K562 (cell line): ENCODE results near the gene NEU3. TPM values are rescaled to one million over a fixed set of nuclear protein-coding genes. Genes with fewer than 3 reads are reported as not detected.

Source experiments
- ATAC-seq: fragments of 200-7000 bp; cut with Tn5 transposase; 3 replicates; pipeline ENCODE4 v1.9.1; 2020; ENCODE audit warnings: moderate library complexity
- BruUV-seq: library from RNA; stranded (reverse); fragments of 400-500 nt; replicated peaks from 2 replicates; lab custom pipeline; 2021; lab: Mats Ljungman, UMichigan
- CTCF ChIA-PET: fragments of 300-600 bp; formaldehyde crosslinking; extraction: SDS; loops from one replicate; lab custom pipeline; 2021; ENCODE audit warnings: low intra/inter-chr PET ratio; lab: Yijun Ruan, JAX
- POLR2A ChIA-PET: fragments of 300-600, 350-650 bp; sonication (Branson Sonifier 250); formaldehyde crosslinking; extraction: SDS; loops from one replicate; lab custom pipeline; 2021; ENCODE audit warnings: antibody characterized with exemption, inconsistent platforms; lab: Yijun Ruan, JAX
- DNase-seq, 4 experiments: peaks; one replicate each; pipeline versions ENCODE4 v3.0.0 to v3.0.0-alpha.2; 2011 to 2018; ENCODE audit warnings: low spot score in 3 of 4, mixed read lengths in 3 of 4; ENCODE audit errors: extremely low read depth in 1 of 4
- FAIRE-seq: peaks from 2 replicates; lab custom pipeline; 2011; peaks lifted over from hg19 to GRCh38; lab: Jason Lieb, UNC
- H2AFZ ChIP-seq: 2 replicates; pipeline ENCODE4 v1.6.0; 2011; ENCODE audit warnings: low read depth, low read length, control low read depth, inconsistent platforms
- H3K27ac ChIP-seq: fragments of 200-600 bp; 3 replicates; pipeline ENCODE4 v1.8.0; 2011; ENCODE audit warnings: low read depth, mild to moderate bottlenecking, control low read depth, inconsistent platforms, low read length, moderate library complexity, mixed read lengths; ENCODE audit errors: extremely low read depth
- H3K27me3 ChIP-seq, 2 experiments: fragments of 300-600 bp in 1 of 2; 2 replicates in 1 of 2; 3 replicates in 1 of 2; pipeline versions ENCODE4 v1.6.0 to v1.8.0; 2011; ENCODE audit warnings: inconsistent platforms in 2 of 2, low read length in 2 of 2, mild to moderate bottlenecking in 1 of 2, mixed read lengths in 1 of 2, moderate library complexity in 1 of 2; ENCODE audit not compliant: control insufficient read depth in 2 of 2, insufficient read depth in 2 of 2
- H3K36me3 ChIP-seq: fragments of 300-600 bp; 3 replicates; pipeline ENCODE4 v1.8.0; 2011; ENCODE audit warnings: mild to moderate bottlenecking, low read length, inconsistent platforms; ENCODE audit not compliant: control insufficient read depth, insufficient read depth
- H3K4me1 ChIP-seq, 2 experiments: fragments of 200-600 bp in 1 of 2; replicated peaks in 1 of 2; 2 replicates in 1 of 2; 3 replicates in 1 of 2; pipeline versions ENCODE4 v1.5.1 to v1.8.0; 2011; ENCODE audit warnings: inconsistent platforms in 2 of 2, low read length in 2 of 2, mild to moderate bottlenecking in 1 of 2, mixed read lengths in 1 of 2, moderate library complexity in 1 of 2; ENCODE audit not compliant: control insufficient read depth in 2 of 2, insufficient read depth in 2 of 2
- H3K4me2 ChIP-seq: 2 replicates; pipeline ENCODE4 v1.6.1; 2011; ENCODE audit warnings: low read length, control low read depth, inconsistent platforms, mixed read lengths; ENCODE audit not compliant: insufficient read depth
- H3K4me3 ChIP-seq: fragments of 200-600 bp; sonication (generic), shearing (Covaris generic); 2 replicates; pipeline ENCODE4 v1.5.1; 2016; ENCODE audit warnings: control low read depth, inconsistent platforms
- H3K79me2 ChIP-seq: fragments of 200-600 bp; 3 replicates; pipeline ENCODE4 v1.8.0; 2011; ENCODE audit warnings: low read length, inconsistent platforms; ENCODE audit not compliant: control insufficient read depth, insufficient read depth
- H3K9ac ChIP-seq, 2 experiments: 2 replicates each; pipeline versions ENCODE4 v1.6.0 to v1.6.1; 2011; ENCODE audit warnings: low read depth in 2 of 2, low read length in 2 of 2, control low read depth in 1 of 2, inconsistent platforms in 1 of 2, mild to moderate bottlenecking in 1 of 2, mixed read lengths in 1 of 2; ENCODE audit not compliant: insufficient read depth in 1 of 2
- H3K9me1 ChIP-seq: one replicate; pipeline ENCODE4 v1.6.0; 2011; ENCODE audit warnings: inconsistent platforms, mild to moderate bottlenecking, low read length, moderate library complexity; ENCODE audit not compliant: control insufficient read depth, insufficient read depth
- H3K9me3 ChIP-seq: replicated peaks from 2 replicates; pipeline ENCODE4 v1.5.1; 2011; ENCODE audit warnings: low read depth, low read length, inconsistent platforms; ENCODE audit not compliant: control insufficient read depth, insufficient read depth
- H4K20me1 ChIP-seq: replicated peaks from 2 replicates; pipeline ENCODE4 v1.6.1; 2011; ENCODE audit warnings: low read length, inconsistent platforms, mixed read lengths; ENCODE audit not compliant: control insufficient read depth, insufficient read depth
- ARNT ChIP-seq, 2 experiments: fragments of 450-650 bp; IDR thresholded peaks; 2 replicates each; pipeline ENCODE4 v1.6.1; 2016; ENCODE audit warnings: mild to moderate bottlenecking in 1 of 2
- CHD2 ChIP-seq: IDR thresholded peaks from 2 replicates; pipeline ENCODE4 v1.6.1; 2011; ENCODE audit warnings: low read depth, low read length
- HDAC2 ChIP-seq: fragments of 450-650 bp; IDR thresholded peaks from 2 replicates; pipeline ENCODE4 v1.6.1; 2016; ENCODE audit warnings: mild to moderate bottlenecking
- HMG20B ChIP-seq: fragments of 250-450 bp; sonication (Bioruptor Pico); IDR thresholded peaks from 2 replicates; pipeline ENCODE4 v1.5.0; 2021; ENCODE audit warnings: mild to moderate bottlenecking
- SMC3 ChIP-seq: conservative IDR thresholded peaks from 2 replicates; pipeline ENCODE4 v1.6.1; 2011; ENCODE audit warnings: low read depth, low read length, improper control_type of control experiment; ENCODE audit not compliant: insufficient read depth
- TAF7 ChIP-seq: fragments of 450-650 bp; IDR thresholded peaks from 2 replicates; pipeline ENCODE4 v1.6.1; 2016; ENCODE audit warnings: missing genetic modification characterization, missing compliant biosample characterization
- TCFL5 ChIP-seq: fragments of 250-450 bp; sonication (Bioruptor Pico); conservative IDR thresholded peaks from 2 replicates; pipeline ENCODE4 v1.6.1; 2021; ENCODE audit warnings: mild to moderate bottlenecking, moderate library complexity, matching md5 sums
- ZBTB7A ChIP-seq: IDR thresholded peaks from 2 replicates; pipeline ENCODE4 v1.6.1; 2011; ENCODE audit warnings: low read depth, mild to moderate bottlenecking, low read length, moderate library complexity, borderline replicate concordance; ENCODE audit not compliant: control insufficient read depth
- ZNF3 ChIP-seq: fragments of 250-450 bp; sonication (Bioruptor Pico); IDR thresholded peaks from 2 replicates; pipeline ENCODE4 v1.5.0; 2021; ENCODE audit warnings: mild to moderate bottlenecking, moderate library complexity
- ZNF384 ChIP-seq: IDR thresholded peaks from 2 replicates; pipeline ENCODE4 v1.6.1; 2012; ENCODE audit warnings: low read depth, low read length, improper control_type of control experiment
- ZNF431 ChIP-seq: sonication (generic); formaldehyde crosslinking; IDR thresholded peaks from 2 replicates; pipeline ENCODE4 v1.8.0; 2022; ENCODE audit warnings: mild to moderate bottlenecking, missing genetic modification reagents
- WGBS: fragments of 100-300 bp; shearing (Covaris generic); methylation state at CpG from one replicate; pipeline ENCODE4 v1.1.6; 2016; ENCODE audit warnings: low coverage, mixed read lengths; ENCODE audit not compliant: insufficient coverage; ENCODE audit errors: missing lambda C conversion rate; 5-methylcytosine and 5-hydroxymethylcytosine counted together
- in situ Hi-C: fragments of 300-500 bp; cut with MboI; formaldehyde crosslinking; loops from 4 replicates; pipeline ENCODE4 v1.15.0; 2018; ENCODE audit warnings: inconsistent platforms, mixed read lengths
- intact Hi-C: fragments of 100-400 bp; cut with micrococcal nuclease; formaldehyde crosslinking; loops from 2 replicates; pipeline ENCODE4 v1.14.2; 2022
- polyA plus RNA-seq, 8 experiments: library from polyadenylated mRNA; depleted of rRNA in 4 of 8; stranded (reverse) in 5 of 8; unstranded in 3 of 8; fragments of >200 nt; fragmentation: Nextera tagmentation in 2 of 8; fragmentation: Illumina TruSeq in 1 of 8; extraction: Ambion mirVana in 2 of 8; extraction: Trizol in 1 of 8; gene quantifications; 2 replicates each; pipeline versions ENCODE4 v1.2.1 to v1.2.3, GENCODE V29; 2011 to 2014; ENCODE audit warnings: inconsistent platforms in 1 of 8, missing spikeins in 1 of 8
- total RNA-seq, 7 experiments: library from RNA; depleted of rRNA in 6 of 7; stranded (reverse); fragments of >200 nt in 6 of 7; fragmentation: Illumina TruSeq in 2 of 7; extraction: Trizol in 2 of 7; gene quantifications; 2 replicates each; pipeline versions ENCODE4 v1.2.1 to v1.2.3, GENCODE V29; 2011 to 2021; ENCODE audit warnings: low replicate concordance in 1 of 7
- TF ChIP-seq, protein P1 (sequence below): fragments of 450-650 bp; formaldehyde crosslinking; IDR thresholded peaks from 2 replicates; pipeline ENCODE4 v1.4.0; 2020; ENCODE audit warnings: mild to moderate bottlenecking, moderate library complexity
- TF ChIP-seq, protein P2 (sequence below): fragments of 250-450 bp; sonication (Bioruptor Pico); IDR thresholded peaks from 2 replicates; pipeline ENCODE4 v1.9.0; 2021; ENCODE audit warnings: mild to moderate bottlenecking, inconsistent platforms
- TF ChIP-seq, protein P3 (sequence below), 3 experiments: IDR thresholded peaks in 2 of 3; conservative IDR thresholded peaks in 1 of 3; 2 replicates each; pipeline ENCODE4 v1.5.1; 2011 to 2012; ENCODE audit warnings: low read length in 3 of 3, mild to moderate bottlenecking in 3 of 3, control low read depth in 2 of 3, improper control_type of control experiment in 1 of 3, inconsistent platforms in 1 of 3, low read depth in 1 of 3, mixed read lengths in 1 of 3, moderate library complexity in 1 of 3; ENCODE audit not compliant: insufficient read depth in 2 of 3

The NEU3 gene
- total and polyA plus RNA-seq, 9 of the 15 experiments (the other 6 are each of a cell fraction or from before 2014, with no cell fraction given), result 6.2 to 41.3 (median 31.1) TPM

DNA sequence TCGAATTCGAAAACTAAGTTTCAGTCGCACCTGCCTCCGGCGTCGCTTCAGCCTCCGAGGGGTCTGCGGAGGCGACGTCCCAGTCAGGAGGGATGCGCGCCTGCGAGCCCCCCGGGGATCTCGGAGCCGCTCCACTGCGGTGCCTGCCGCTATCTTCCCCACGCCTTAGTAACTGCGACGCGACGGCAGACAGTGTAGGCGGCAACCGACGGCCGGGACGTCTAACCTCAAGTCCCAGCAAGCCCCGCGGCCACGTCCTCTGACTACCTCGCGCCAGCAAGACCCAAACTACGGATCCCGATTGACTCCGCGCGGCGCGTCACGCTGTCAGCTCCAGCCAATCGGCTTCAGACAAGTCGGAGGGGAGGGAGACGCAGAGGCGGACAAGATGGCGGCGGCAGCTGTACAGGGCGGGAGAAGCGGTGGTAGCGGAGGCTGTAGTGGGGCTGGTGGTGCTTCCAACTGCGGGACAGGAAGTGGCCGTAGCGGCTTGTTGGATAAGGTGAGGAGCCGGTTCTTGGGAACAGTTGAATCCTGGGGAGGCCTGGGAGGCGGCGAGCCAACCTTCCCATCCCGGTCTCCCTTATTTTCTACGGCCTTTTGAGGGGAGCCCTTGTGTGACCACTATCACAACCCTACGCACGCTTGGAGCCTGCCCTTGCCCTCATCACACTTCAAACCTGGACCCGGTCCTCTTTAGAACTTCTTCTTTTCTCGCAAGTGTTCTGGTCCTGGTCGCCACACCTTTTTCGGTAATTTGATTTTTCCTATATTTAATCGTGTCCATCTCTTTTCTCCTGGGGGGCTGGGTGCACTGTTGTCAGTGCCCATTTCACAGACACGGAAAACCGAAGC, 39.6 kb upstream of the NEU3 start, which contains the start of the genes SPCS2 and XRRA1:
TSS of gene SPCS2 (plus strand) at position 369 of the 855 bp plus-strand sequence. CDS start at position 389, 20 bp downstream.
TSS of gene XRRA1 (minus strand) at position 194 of the 855 bp plus-strand sequence. CDS start 8,213 bp downstream, outside the sequence.
- in situ Hi-C loops, result no loop called here
- H3K9me3 ChIP-seq, result no peaks in the 10 kb centered on the region
- no peaks in the 10 kb centered on the region for H3K9me1 ChIP-seq
- H3K36me3 ChIP-seq, result peaks cover 50% of the 10 kb centered on the region
- FAIRE-seq (peak; percentile 91), DNase-seq (peak; percentile 94 to 99 (median 95)), ATAC-seq (peak; percentile 95)
- POLR2A ChIA-PET, result interaction anchor here (0.6 to 4.2 kb wide), 17 partner anchors 9 to 615 kb away, joined by 3 to 27 read pairs (median 4); partner anchors contain the start of gene NEU3
- peak within 1 kb of the TSS; percentile 95 for H3K4me2 ChIP-seq
- H3K79me2 ChIP-seq, result peaks cover 78% of the 10 kb centered on the region
- peak within 1 kb of the TSS; percentile 95 for H2AFZ ChIP-seq
- BruUV-seq, result TSS peak; percentile 71
- WGBS, result under 1% methylated on average over 65 of the region's 67 CpGs
- intact Hi-C loops, result loop anchor here (2.0 kb wide), 1 partner anchor 40 kb away; the partner anchor contains the start of gene NEU3
- H3K4me3 ChIP-seq, result peak within 1 kb of the TSS; percentile 93
- CTCF ChIA-PET, result interaction anchor here (0.6 kb wide), 1 partner anchor 11 kb away, joined by 3 read pairs; no protein-coding TSS in a partner anchor
- H3K27ac ChIP-seq, result peak within 1 kb of the TSS; percentile 81
- H3K9ac ChIP-seq, result peak within 1 kb of the TSS; percentile 88 to 97
- H4K20me1 ChIP-seq, result peaks cover 7% of the 10 kb centered on the region; the same call in 1 of the 2 replicates
- peaks cover 6 to 19% of the 10 kb centered on the region in 2 experiments; a peak in 3 of 5 replicates for H3K4me1 ChIP-seq
- H3K27me3 ChIP-seq, result no peaks in the 10 kb centered on the region
- TF ChIP-seq ZNF3 (CRISPR knock-in tag), result no peak
- peak; percentile 87 for TF ChIP-seq TAF7 (tag)
- 0 out of 2 replicates have a peak, but pooled peaks have one; percentile 16 for TF ChIP-seq ZNF384
- TF ChIP-seq HMG20B (CRISPR knock-in tag), result no peak
- TF ChIP-seq, protein P1, sequence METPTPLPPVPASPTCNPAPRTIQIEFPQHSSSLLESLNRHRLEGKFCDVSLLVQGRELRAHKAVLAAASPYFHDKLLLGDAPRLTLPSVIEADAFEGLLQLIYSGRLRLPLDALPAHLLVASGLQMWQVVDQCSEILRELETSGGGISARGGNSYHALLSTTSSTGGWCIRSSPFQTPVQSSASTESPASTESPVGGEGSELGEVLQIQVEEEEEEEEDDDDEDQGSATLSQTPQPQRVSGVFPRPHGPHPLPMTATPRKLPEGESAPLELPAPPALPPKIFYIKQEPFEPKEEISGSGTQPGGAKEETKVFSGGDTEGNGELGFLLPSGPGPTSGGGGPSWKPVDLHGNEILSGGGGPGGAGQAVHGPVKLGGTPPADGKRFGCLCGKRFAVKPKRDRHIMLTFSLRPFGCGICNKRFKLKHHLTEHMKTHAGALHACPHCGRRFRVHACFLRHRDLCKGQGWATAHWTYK (CRISPR knock-in tag), result 0 out of 2 replicates have a peak, but pooled peaks have one; percentile 38
- TF ChIP-seq HDAC2, result peak; percentile 38; the same call in 1 of the 2 replicates
- TF ChIP-seq SMC3, result peak; percentile 15; the same call in 1 of the 2 replicates
- peak in 1 of 2 experiments; percentile 25; a peak in 1 of 4 replicates for TF ChIP-seq ARNT (IDR thresholded peaks at IDR 0.05)
- TF ChIP-seq ZBTB7A, result peak; percentile 45; the same call in 1 of the 2 replicates
- TF ChIP-seq, protein P2, sequence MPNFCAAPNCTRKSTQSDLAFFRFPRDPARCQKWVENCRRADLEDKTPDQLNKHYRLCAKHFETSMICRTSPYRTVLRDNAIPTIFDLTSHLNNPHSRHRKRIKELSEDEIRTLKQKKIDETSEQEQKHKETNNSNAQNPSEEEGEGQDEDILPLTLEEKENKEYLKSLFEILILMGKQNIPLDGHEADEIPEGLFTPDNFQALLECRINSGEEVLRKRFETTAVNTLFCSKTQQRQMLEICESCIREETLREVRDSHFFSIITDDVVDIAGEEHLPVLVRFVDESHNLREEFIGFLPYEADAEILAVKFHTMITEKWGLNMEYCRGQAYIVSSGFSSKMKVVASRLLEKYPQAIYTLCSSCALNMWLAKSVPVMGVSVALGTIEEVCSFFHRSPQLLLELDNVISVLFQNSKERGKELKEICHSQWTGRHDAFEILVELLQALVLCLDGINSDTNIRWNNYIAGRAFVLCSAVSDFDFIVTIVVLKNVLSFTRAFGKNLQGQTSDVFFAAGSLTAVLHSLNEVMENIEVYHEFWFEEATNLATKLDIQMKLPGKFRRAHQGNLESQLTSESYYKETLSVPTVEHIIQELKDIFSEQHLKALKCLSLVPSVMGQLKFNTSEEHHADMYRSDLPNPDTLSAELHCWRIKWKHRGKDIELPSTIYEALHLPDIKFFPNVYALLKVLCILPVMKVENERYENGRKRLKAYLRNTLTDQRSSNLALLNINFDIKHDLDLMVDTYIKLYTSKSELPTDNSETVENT (CRISPR knock-in tag), result 0 out of 2 replicates have a peak, but pooled peaks have one; percentile 20
- TF ChIP-seq ZNF431 (CRISPR knock-in tag), result no peak
- TF ChIP-seq, protein P3, sequence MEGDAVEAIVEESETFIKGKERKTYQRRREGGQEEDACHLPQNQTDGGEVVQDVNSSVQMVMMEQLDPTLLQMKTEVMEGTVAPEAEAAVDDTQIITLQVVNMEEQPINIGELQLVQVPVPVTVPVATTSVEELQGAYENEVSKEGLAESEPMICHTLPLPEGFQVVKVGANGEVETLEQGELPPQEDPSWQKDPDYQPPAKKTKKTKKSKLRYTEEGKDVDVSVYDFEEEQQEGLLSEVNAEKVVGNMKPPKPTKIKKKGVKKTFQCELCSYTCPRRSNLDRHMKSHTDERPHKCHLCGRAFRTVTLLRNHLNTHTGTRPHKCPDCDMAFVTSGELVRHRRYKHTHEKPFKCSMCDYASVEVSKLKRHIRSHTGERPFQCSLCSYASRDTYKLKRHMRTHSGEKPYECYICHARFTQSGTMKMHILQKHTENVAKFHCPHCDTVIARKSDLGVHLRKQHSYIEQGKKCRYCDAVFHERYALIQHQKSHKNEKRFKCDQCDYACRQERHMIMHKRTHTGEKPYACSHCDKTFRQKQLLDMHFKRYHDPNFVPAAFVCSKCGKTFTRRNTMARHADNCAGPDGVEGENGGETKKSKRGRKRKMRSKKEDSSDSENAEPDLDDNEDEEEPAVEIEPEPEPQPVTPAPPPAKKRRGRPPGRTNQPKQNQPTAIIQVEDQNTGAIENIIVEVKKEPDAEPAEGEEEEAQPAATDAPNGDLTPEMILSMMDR (IDR thresholded peaks at IDR 0.05 in 2 of 3, conservative IDR thresholded peaks at IDR 0.05 in 1 of 3; ENCODE audit: insufficient read depth in 2 of 3, low read depth in 1 of 3, low read length in 3 of 3), result no peak
- no peak for TF ChIP-seq CHD2
- no peak for TF ChIP-seq TCFL5 (CRISPR knock-in tag)
